ENCODE data around the gene TAAR1. TPM values are rescaled to one million over a fixed set of nuclear protein-coding genes. Genes with fewer than 3 reads are reported as not detected.
"Not testable (repeated sequence)": the region's sequence is repeated elsewhere in the genome, so short reads cannot be mapped to it uniquely, and the experiment has no call there.

The TAAR1 gene
- not detected in 2 replicates for polyA plus RNA-seq (2011; rRNA removed)
- polyA minus RNA-seq (2011; rRNA and poly(A)+ RNA removed) = not detected in 2 replicates

GRCh38 chr6:132659082-132659481 lies at the start of gene TAAR1:
Gene TAAR1 (minus strand): TSS chr6:132659182. CDS start chr6:132646003, 13,179 bp downstream.
- no peak for DNase-seq (ENCODE audit: low read depth, low spot score)
- no peaks in the 10 kb centered on the region for H3K27me3 ChIP-seq (ENCODE audit: control insufficient read depth, insufficient read depth, low read length)
- TF ChIP-seq, protein P1, sequence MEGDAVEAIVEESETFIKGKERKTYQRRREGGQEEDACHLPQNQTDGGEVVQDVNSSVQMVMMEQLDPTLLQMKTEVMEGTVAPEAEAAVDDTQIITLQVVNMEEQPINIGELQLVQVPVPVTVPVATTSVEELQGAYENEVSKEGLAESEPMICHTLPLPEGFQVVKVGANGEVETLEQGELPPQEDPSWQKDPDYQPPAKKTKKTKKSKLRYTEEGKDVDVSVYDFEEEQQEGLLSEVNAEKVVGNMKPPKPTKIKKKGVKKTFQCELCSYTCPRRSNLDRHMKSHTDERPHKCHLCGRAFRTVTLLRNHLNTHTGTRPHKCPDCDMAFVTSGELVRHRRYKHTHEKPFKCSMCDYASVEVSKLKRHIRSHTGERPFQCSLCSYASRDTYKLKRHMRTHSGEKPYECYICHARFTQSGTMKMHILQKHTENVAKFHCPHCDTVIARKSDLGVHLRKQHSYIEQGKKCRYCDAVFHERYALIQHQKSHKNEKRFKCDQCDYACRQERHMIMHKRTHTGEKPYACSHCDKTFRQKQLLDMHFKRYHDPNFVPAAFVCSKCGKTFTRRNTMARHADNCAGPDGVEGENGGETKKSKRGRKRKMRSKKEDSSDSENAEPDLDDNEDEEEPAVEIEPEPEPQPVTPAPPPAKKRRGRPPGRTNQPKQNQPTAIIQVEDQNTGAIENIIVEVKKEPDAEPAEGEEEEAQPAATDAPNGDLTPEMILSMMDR (IDR thresholded peaks at IDR 0.05; ENCODE audit: low read depth, low read length) = no peak
- no peak within 1 kb of the TSS for H3K27ac ChIP-seq (ENCODE audit: low read depth, low read length)
- no peaks in the 10 kb centered on the region for H3K9me3 ChIP-seq (ENCODE audit: control insufficient read depth, insufficient read depth, low read length)
- POLR2A ChIA-PET = no interaction called here
- CTCF ChIA-PET = interaction anchor here (0.8 to 1.5 kb wide), 3 partner anchors 9 to 56 kb away, joined by 3 to 6 read pairs (median 3); no protein-coding TSS in a partner anchor
- no peak within 1 kb of the TSS for H3K4me3 ChIP-seq (ENCODE audit: low read depth, low read length)

GRCh38 chr6:132708771-132709170 lies 49.8 kb upstream of the TAAR1 start:
- H3K9me3 ChIP-seq (ENCODE audit: control insufficient read depth, insufficient read depth, low read length) = no peaks in the 10 kb centered on the region
- POLR2A ChIA-PET = no interaction called here
- TF ChIP-seq, protein P1 (IDR thresholded peaks at IDR 0.05; ENCODE audit: low read depth, low read length) = no peak
- DNase-seq (ENCODE audit: low read depth, low spot score) = no peak
- no peaks in the 10 kb centered on the region for H3K27me3 ChIP-seq (ENCODE audit: control insufficient read depth, insufficient read depth, low read length)
- no peak overlapping the region for H3K27ac ChIP-seq (ENCODE audit: low read depth, low read length)
- H3K4me3 ChIP-seq (ENCODE audit: low read depth, low read length) = no peak overlapping the region
- CTCF ChIA-PET = no interaction called here

- Histone ChIP-seq H3K27me3 (ENCODE audit: control insufficient read depth, insufficient read depth, low read length) (peaks cover 1% of the 10 kb centered on the region), H3K27ac (ENCODE audit: low read depth, low read length) (no peak overlapping the region), H3K9me3 (ENCODE audit: control insufficient read depth, insufficient read depth, low read length) (no peaks in the 10 kb centered on the region), H3K4me3 (ENCODE audit: low read depth, low read length) (no peak overlapping the region)
- ChIA-PET CTCF (interaction anchor here (0.9 kb wide), 1 partner anchor 177 kb away, joined by 3 read pairs; no protein-coding TSS in a partner anchor), POLR2A (no interaction called here)
- TF ChIP-seq, protein P1 (IDR thresholded peaks at IDR 0.05; ENCODE audit: low read depth, low read length) = no peak
- DNase-seq (ENCODE audit: low read depth, low spot score) = no peak
Observed at GRCh38 chr6:132708002-132708401, 49.0 kb upstream of the TAAR1 start.

GRCh38 chr6:132706756-132707155 lies 47.8 kb upstream of the TAAR1 start:
- DNase-seq (ENCODE audit: low read depth, low spot score); H3K27me3 ChIP-seq (ENCODE audit: control insufficient read depth, insufficient read depth, low read length); H3K4me3 ChIP-seq (ENCODE audit: low read depth, low read length); H3K9me3 ChIP-seq (ENCODE audit: control insufficient read depth, insufficient read depth, low read length); CTCF ChIA-PET; H3K27ac ChIP-seq (ENCODE audit: low read depth, low read length); POLR2A ChIA-PET: not testable (repeated sequence)

- TF ChIP-seq, protein P1 (IDR thresholded peaks at IDR 0.05; ENCODE audit: low read depth, low read length) = no peak
- Histone ChIP-seq H3K27ac (ENCODE audit: low read depth, low read length) (no peak overlapping the region), H3K4me3 (ENCODE audit: low read depth, low read length) (no peak overlapping the region), H3K9me3 (ENCODE audit: control insufficient read depth, insufficient read depth, low read length) (no peaks in the 10 kb centered on the region), H3K27me3 (ENCODE audit: control insufficient read depth, insufficient read depth, low read length) (peaks cover 6% of the 10 kb centered on the region)
- POLR2A ChIA-PET = no interaction called here
- DNase-seq (ENCODE audit: low read depth, low spot score) = no peak
- CTCF ChIA-PET = interaction anchor here (1.0 kb wide), 1 partner anchor 79 kb away, joined by 3 read pairs; no protein-coding TSS in a partner anchor
Observed at GRCh38 chr6:132703936-132704335, 45.0 kb upstream of the TAAR1 start.
